H1 (cell line): ENCODE measurements around the gene NRROS. TPM values are rescaled to one million over a fixed set of nuclear protein-coding genes. Genes with fewer than 3 reads are reported as not detected.

Source experiments
- CTCF ChIP-seq, 3 experiments: IDR thresholded peaks; 1 replicate in 2 of 3; 2 replicates in 1 of 3; pipeline versions ENCODE4 v1.5.1 to v1.6.1; 2011; ENCODE audit warnings: low read length in 3 of 3, mild to moderate bottlenecking in 3 of 3, inconsistent platforms in 2 of 3, low read depth in 1 of 3, moderate library complexity in 1 of 3; ENCODE audit not compliant: insufficient read depth in 1 of 3; ENCODE audit errors: control extremely low read depth in 1 of 3
- E2F6 ChIP-seq: IDR thresholded peaks from 2 replicates; pipeline ENCODE4 v1.6.1; 2012; ENCODE audit warnings: inconsistent platforms
- EZH2 ChIP-seq: fragments of 200-600 bp; sonication (generic); IDR thresholded peaks from 2 replicates; pipeline ENCODE4 v1.7.1; 2012; ENCODE audit warnings: low read depth, mild to moderate bottlenecking, moderate library complexity, low read length, inconsistent platforms; ENCODE audit not compliant: severe bottlenecking
- FOSL1 ChIP-seq: IDR thresholded peaks from 2 replicates; pipeline ENCODE4 v1.6.1; 2011; ENCODE audit warnings: mild to moderate bottlenecking, low read depth, low read length, moderate library complexity; ENCODE audit not compliant: insufficient read depth
- KDM5A ChIP-seq: fragments of 200-600 bp; IDR thresholded peaks from 2 replicates; pipeline ENCODE4 v1.7.1; 2012; ENCODE audit warnings: mild to moderate bottlenecking, low read length, inconsistent platforms, mixed read lengths
- NRF1 ChIP-seq: IDR thresholded peaks from 2 replicates; pipeline ENCODE4 v1.6.1; 2011; ENCODE audit warnings: mild to moderate bottlenecking, low read depth, low read length, improper control_type of control experiment
- SRF ChIP-seq: IDR thresholded peaks from 2 replicates; pipeline ENCODE4 v1.6.1; 2011; ENCODE audit warnings: mild to moderate bottlenecking, low read depth, low read length, moderate library complexity
- polyA plus RNA-seq, 7 experiments: library from polyadenylated mRNA; depleted of rRNA in 3 of 7; stranded (reverse) in 5 of 7; unstranded in 2 of 7; fragments of >200 nt in 5 of 7; fragments of 200-250 nt in 2 of 7; gene quantifications; 1 replicate in 5 of 7; 2 replicates in 1 of 7; 4 replicates in 1 of 7; pipeline versions ENCODE4 v1.2.1 to v1.2.3, GENCODE V29; 2011 to 2013; ENCODE audit warnings: missing spikeins in 2 of 7, mixed read lengths in 2 of 7
- total RNA-seq: library from RNA; stranded (reverse); fragmentation: NEBNext Ultra II Directional; extraction: Animal tissue kit (Norgen Biotek cat#: 25700); gene quantifications from 2 replicates; pipeline ENCODE4 v1.2.1, GENCODE V29; 2021
- TF ChIP-seq, protein P1 (sequence below): fragments of 300-600 bp; sonication (generic); IDR thresholded peaks from 2 replicates; pipeline ENCODE4 v1.7.1; 2012; ENCODE audit warnings: low read length, moderate library complexity, mild to moderate bottlenecking, inconsistent platforms; ENCODE audit not compliant: insufficient replicate concordance

NRROS gene
- total and polyA plus RNA-seq, 2 of the 8 experiments (the other 6 are each of a cell fraction or from before 2014, with no cell fraction given), result 5.3 to 7.3 TPM

- TF ChIP-seq CTCF (IDR thresholded peaks at IDR 0.05; ENCODE audit: control extremely low read depth in 1 of 3, insufficient read depth in 1 of 3, low read depth in 1 of 3, low read length in 3 of 3), result no peak
- TF ChIP-seq KDM5A, result no peak
- no peak for TF ChIP-seq E2F6
- TF ChIP-seq SRF, result no peak
- no peak for TF ChIP-seq EZH2
- TF ChIP-seq, protein P1, sequence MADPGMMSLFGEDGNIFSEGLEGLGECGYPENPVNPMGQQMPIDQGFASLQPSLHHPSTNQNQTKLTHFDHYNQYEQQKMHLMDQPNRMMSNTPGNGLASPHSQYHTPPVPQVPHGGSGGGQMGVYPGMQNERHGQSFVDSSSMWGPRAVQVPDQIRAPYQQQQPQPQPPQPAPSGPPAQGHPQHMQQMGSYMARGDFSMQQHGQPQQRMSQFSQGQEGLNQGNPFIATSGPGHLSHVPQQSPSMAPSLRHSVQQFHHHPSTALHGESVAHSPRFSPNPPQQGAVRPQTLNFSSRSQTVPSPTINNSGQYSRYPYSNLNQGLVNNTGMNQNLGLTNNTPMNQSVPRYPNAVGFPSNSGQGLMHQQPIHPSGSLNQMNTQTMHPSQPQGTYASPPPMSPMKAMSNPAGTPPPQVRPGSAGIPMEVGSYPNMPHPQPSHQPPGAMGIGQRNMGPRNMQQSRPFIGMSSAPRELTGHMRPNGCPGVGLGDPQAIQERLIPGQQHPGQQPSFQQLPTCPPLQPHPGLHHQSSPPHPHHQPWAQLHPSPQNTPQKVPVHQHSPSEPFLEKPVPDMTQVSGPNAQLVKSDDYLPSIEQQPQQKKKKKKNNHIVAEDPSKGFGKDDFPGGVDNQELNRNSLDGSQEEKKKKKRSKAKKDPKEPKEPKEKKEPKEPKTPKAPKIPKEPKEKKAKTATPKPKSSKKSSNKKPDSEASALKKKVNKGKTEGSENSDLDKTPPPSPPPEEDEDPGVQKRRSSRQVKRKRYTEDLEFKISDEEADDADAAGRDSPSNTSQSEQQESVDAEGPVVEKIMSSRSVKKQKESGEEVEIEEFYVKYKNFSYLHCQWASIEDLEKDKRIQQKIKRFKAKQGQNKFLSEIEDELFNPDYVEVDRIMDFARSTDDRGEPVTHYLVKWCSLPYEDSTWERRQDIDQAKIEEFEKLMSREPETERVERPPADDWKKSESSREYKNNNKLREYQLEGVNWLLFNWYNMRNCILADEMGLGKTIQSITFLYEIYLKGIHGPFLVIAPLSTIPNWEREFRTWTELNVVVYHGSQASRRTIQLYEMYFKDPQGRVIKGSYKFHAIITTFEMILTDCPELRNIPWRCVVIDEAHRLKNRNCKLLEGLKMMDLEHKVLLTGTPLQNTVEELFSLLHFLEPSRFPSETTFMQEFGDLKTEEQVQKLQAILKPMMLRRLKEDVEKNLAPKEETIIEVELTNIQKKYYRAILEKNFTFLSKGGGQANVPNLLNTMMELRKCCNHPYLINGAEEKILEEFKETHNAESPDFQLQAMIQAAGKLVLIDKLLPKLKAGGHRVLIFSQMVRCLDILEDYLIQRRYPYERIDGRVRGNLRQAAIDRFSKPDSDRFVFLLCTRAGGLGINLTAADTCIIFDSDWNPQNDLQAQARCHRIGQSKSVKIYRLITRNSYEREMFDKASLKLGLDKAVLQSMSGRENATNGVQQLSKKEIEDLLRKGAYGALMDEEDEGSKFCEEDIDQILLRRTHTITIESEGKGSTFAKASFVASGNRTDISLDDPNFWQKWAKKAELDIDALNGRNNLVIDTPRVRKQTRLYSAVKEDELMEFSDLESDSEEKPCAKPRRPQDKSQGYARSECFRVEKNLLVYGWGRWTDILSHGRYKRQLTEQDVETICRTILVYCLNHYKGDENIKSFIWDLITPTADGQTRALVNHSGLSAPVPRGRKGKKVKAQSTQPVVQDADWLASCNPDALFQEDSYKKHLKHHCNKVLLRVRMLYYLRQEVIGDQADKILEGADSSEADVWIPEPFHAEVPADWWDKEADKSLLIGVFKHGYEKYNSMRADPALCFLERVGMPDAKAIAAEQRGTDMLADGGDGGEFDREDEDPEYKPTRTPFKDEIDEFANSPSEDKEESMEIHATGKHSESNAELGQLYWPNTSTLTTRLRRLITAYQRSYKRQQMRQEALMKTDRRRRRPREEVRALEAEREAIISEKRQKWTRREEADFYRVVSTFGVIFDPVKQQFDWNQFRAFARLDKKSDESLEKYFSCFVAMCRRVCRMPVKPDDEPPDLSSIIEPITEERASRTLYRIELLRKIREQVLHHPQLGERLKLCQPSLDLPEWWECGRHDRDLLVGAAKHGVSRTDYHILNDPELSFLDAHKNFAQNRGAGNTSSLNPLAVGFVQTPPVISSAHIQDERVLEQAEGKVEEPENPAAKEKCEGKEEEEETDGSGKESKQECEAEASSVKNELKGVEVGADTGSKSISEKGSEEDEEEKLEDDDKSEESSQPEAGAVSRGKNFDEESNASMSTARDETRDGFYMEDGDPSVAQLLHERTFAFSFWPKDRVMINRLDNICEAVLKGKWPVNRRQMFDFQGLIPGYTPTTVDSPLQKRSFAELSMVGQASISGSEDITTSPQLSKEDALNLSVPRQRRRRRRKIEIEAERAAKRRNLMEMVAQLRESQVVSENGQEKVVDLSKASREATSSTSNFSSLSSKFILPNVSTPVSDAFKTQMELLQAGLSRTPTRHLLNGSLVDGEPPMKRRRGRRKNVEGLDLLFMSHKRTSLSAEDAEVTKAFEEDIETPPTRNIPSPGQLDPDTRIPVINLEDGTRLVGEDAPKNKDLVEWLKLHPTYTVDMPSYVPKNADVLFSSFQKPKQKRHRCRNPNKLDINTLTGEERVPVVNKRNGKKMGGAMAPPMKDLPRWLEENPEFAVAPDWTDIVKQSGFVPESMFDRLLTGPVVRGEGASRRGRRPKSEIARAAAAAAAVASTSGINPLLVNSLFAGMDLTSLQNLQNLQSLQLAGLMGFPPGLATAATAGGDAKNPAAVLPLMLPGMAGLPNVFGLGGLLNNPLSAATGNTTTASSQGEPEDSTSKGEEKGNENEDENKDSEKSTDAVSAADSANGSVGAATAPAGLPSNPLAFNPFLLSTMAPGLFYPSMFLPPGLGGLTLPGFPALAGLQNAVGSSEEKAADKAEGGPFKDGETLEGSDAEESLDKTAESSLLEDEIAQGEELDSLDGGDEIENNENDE, result no peak
- no peak for TF ChIP-seq NRF1
- no peak for TF ChIP-seq FOSL1
These were observed 60.3 kb downstream of the NRROS start (continued) for GRCh38 chr3:196699749-196700148.
